Tibial nerve (tissue), 4 donors: ENCODE data around the gene ACTR1A. TPM values are rescaled to one million over a fixed set of nuclear protein-coding genes. Genes with fewer than 3 reads are reported as not detected.

Source experiments
- DNase-seq, 2 donors: peaks; one replicate each; pipeline ENCODE4 v3.0.0-alpha.2; 2019; ENCODE audit warnings: low spot score in 2 of 2
- H3K27ac ChIP-seq, 4 donors: fragments of 200-600 bp; sonication (generic) in 3 of 4; one replicate each; pipeline ENCODE4 v1.5.1; 2017 to 2019; ENCODE audit warnings: mild to moderate bottlenecking in 1 of 4
- H3K27me3 ChIP-seq, 2 donors: fragments of 200-600 bp; sonication (generic) in 1 of 2; one replicate each; pipeline versions ENCODE4 v1.5.1 to v1.6.0; 2017 to 2019
- H3K36me3 ChIP-seq, 3 donors: fragments of 200-600 bp; sonication (generic); one replicate each; pipeline ENCODE4 v1.5.1; 2018 to 2019
- H3K4me1 ChIP-seq, 4 donors: fragments of 200-600 bp; sonication (generic) in 3 of 4; one replicate each; pipeline ENCODE4 v1.5.1; 2017 to 2019
- H3K4me3 ChIP-seq, 4 donors: fragments of 200-600 bp; sonication (generic) in 3 of 4; one replicate each; pipeline ENCODE4 v1.5.1; 2017 to 2019; ENCODE audit warnings: mild to moderate bottlenecking in 1 of 4, moderate library complexity in 1 of 4
- H3K9me3 ChIP-seq, 4 donors: fragments of 200-600 bp; sonication (generic) in 3 of 4; one replicate each; pipeline ENCODE4 v1.5.1; 2017 to 2019
- CTCF ChIP-seq, 5 experiments: fragments of 200-600 bp in 3 of 5; fragments of 450-650 bp in 2 of 5; sonication (generic) in 3 of 5; IDR thresholded peaks; one replicate each; pipeline ENCODE4 v1.5.1; 2016 to 2019; ENCODE audit warnings: antibody characterized with exemption in 5 of 5, mild to moderate bottlenecking in 3 of 5, moderate library complexity in 2 of 5
- EP300 ChIP-seq, 2 donors: sonication (generic); formaldehyde crosslinking; IDR thresholded peaks; one replicate each; pipeline ENCODE4 v1.6.1; 2017; ENCODE audit warnings: antibody characterized with exemption in 2 of 2, mild to moderate bottlenecking in 1 of 2
- POLR2A ChIP-seq, 2 donors: fragments of 450-650 bp; IDR thresholded peaks; one replicate each; pipeline ENCODE4 v1.6.1; 2017; ENCODE audit warnings: antibody characterized with exemption in 2 of 2, mild to moderate bottlenecking in 2 of 2, moderate library complexity in 2 of 2
- WGBS, 2 donors: methylation state at CpG; one replicate each; pipeline ENCODE4 v1.1.5; 2018; 5-methylcytosine and 5-hydroxymethylcytosine counted together
- total RNA-seq, 4 donors: library from RNA; depleted of rRNA; stranded (reverse); fragments of >200 nt; gene quantifications; one replicate each; pipeline ENCODE4 v1.1.0, GENCODE V29; 2016

Gene ACTR1A
- 100 to 1,000 TPM in 2 of 4 donors, 10 to 100 TPM in 2; 85.5 to 114 (median 105) TPM for total RNA-seq

DNA sequence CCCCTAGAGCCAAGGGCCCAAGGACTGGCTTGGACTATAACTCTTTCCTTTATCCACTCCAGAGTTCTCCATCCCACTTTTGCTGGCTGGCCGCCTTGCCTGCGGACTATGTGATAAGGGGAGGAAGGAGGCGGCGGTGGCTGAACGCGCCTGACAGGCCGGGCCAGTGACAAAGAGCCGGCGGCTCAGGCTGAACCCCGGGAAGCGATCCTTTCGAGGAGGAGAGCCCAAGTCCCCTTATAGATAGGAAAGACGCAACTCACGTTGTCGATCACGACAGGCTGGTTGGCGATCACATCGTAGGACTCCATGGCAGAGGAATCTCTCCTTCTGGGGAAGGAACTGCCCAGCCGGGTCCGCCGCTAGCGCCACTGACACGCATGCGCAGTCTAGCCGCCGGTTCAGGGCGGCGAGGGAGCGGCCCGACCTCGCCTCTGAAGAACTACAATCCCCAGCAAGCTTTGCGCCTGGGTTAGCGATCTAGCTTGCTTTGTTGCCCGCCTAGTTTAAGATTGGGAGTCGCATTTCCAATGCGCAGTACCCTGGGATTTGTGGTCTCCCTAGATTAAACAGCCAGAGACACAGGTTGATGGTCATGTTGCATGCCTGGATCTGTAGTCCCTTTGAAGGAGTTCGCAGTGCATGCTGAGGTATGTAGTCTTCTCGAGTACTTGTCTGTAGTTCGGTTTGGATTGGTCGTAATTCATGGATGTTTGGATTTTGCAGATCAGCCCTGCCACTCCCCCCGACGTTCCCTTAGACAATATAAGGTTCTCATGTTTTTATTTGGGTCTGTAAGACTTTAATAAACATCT lies at the start of gene ACTR1A:
ACTR1A (minus strand) TSS at position 376 of the 815 bp plus-strand sequence; CDS start at position 311, 65 bp downstream.
- Histone ChIP-seq H3K9me3 (no peaks in the 10 kb centered on the region), H3K4me1 (peaks cover 0 to 70% (median 26%) of the 10 kb centered on the region in 4 donors), H3K4me3 (peak within 1 kb of the TSS; percentile 73 to 100 (median 80)), H3K36me3 (no peaks in the 10 kb centered on the region), H3K27ac (peak within 1 kb of the TSS; percentile 85 to 95 (median 91)), H3K27me3 (no peaks in the 10 kb centered on the region)
- peak; percentile 88 to 94 for DNase-seq
- TF ChIP-seq EP300 (IDR thresholded peaks at IDR 0.05) (peak in 1 of 2 donors; percentile 89), CTCF (IDR thresholded peaks at IDR 0.05) (peak in 2 of 5 experiments; percentile 7 to 19), POLR2A (IDR thresholded peaks at IDR 0.05) (peak; percentile 69 to 79)
- WGBS, 2 donors: 0% methylated on average over 42 of the region's 42 CpGs

DNA sequence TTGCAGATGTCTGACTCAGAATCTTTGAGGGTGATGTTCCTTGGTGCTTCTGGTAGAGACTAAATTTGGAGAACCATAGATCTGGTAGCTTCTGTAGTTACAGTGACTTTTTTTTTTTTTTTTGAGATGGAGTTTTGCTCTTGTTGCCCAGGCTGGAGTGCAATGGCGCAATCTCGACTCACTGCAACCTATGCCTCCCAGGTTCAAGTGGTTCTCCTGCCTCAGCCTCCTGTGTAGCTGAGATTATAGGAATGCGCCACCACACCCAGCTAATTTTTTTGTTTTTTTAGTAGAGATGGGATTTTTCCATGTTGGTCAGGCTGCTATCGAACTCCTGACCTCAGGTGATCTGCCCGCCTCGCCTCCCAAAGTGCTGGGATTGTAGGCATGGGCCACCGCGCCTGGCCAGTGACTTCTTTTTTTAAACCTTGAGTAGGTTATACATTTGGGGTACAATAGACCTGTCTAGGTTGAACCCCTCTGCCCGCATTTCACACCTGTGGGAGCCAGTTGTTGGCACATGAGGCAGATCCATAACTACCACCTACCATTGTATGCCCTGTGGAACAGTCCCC lies 48.2 kb upstream of the ACTR1A start:
- no peak for DNase-seq

GRCh38 chr10:102549549-102549948 lies 47.0 kb upstream of the ACTR1A start:
- no peak for TF ChIP-seq CTCF (IDR thresholded peaks at IDR 0.05)
- TF ChIP-seq EP300 (IDR thresholded peaks at IDR 0.05): no peak
- TF ChIP-seq POLR2A (IDR thresholded peaks at IDR 0.05): no peak
- DNase-seq: no peak
- Histone ChIP-seq H3K27ac (no peak overlapping the region), H3K9me3 (no peaks in the 10 kb centered on the region), H3K4me1 (peaks cover 0 to 19% (median 0%) of the 10 kb centered on the region in 4 donors), H3K27me3 (no peaks in the 10 kb centered on the region), H3K36me3 (peaks cover 2 to 29% (median 6%) of the 10 kb centered on the region in 3 donors), H3K4me3 (no peak overlapping the region)
- 75 to 92% methylated on average over 1 of the region's 1 CpG for WGBS, 2 donors

More for the DNA sequence above, 48.2 kb upstream of the ACTR1A start:
- TF ChIP-seq CTCF (IDR thresholded peaks at IDR 0.05): no peak
- no peak for TF ChIP-seq POLR2A (IDR thresholded peaks at IDR 0.05)
- no peak for TF ChIP-seq EP300 (IDR thresholded peaks at IDR 0.05)
- Histone ChIP-seq H3K4me3 (no peak overlapping the region), H3K27ac (no peak overlapping the region), H3K4me1 (peaks cover 0 to 19% (median 0%) of the 10 kb centered on the region in 4 donors), H3K9me3 (no peaks in the 10 kb centered on the region), H3K36me3 (peaks cover 2 to 29% (median 6%) of the 10 kb centered on the region in 3 donors), H3K27me3 (no peaks in the 10 kb centered on the region)
- 96 to 99% methylated on average over 9 of the region's 9 CpGs for WGBS, 2 donors

DNA sequence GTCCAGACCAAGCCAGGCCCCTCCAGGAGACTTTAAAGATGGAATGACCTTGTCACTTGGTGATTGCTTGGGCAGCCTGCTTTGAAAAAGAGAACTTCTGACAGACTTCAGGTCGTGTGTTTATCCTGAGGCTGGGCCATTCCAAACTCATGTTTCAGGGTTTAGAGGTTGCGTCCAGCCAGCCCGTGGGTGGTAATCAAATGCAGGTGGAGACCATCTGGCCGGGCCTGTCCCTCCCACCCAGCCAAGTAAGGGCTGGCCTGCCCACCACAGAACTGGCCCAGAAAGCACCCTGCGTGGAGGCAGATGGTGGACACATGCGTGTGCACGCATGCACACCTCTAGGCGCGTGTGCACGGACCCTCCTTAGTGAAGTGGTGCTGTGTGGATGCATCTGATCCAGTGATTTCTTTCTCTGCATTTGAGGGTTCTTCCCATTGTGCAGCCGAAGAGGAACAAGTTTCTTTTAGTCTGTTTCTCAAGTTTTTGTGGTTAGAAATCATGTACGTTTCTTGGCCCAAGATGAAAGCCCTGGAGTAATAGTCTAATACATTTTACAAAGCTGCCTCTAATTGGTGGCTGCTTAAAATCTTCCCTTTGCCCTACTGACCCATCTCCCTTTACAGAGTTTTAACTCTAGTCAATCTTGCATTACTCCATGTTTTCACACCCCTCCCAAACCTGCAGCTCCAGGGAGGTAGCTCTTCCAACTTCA lies 44.3 kb upstream of the ACTR1A start:
- TF ChIP-seq CTCF (IDR thresholded peaks at IDR 0.05) (no peak), EP300 (IDR thresholded peaks at IDR 0.05) (no peak), POLR2A (IDR thresholded peaks at IDR 0.05) (no peak)
- Histone ChIP-seq H3K9me3 (no peaks in the 10 kb centered on the region), H3K4me3 (no peak overlapping the region), H3K27me3 (no peaks in the 10 kb centered on the region), H3K4me1 (peaks cover 0 to 19% (median 0%) of the 10 kb centered on the region in 4 donors), H3K36me3 (peaks cover 0 to 22% (median 6%) of the 10 kb centered on the region in 3 donors), H3K27ac (no peak overlapping the region)
- no peak for DNase-seq
- WGBS, 2 donors: 62 to 63% methylated on average over 12 of the region's 12 CpGs
